GM19467 (cell line): ENCODE results near the gene SEMA3A.

Experiments
- ATAC-seq: cut with Tn5 transposase; IDR thresholded peaks from one replicate; pipeline ENCODE4 v1.9.1; 2021; ENCODE audit warnings: mild to moderate bottlenecking, moderate library complexity; ENCODE audit not compliant: unreplicated experiment

The SEMA3A gene

GRCh38 chr7:84113286-84113685 is 81.3 kb downstream of the SEMA3A start:
- ATAC-seq, result no peak

DNA sequence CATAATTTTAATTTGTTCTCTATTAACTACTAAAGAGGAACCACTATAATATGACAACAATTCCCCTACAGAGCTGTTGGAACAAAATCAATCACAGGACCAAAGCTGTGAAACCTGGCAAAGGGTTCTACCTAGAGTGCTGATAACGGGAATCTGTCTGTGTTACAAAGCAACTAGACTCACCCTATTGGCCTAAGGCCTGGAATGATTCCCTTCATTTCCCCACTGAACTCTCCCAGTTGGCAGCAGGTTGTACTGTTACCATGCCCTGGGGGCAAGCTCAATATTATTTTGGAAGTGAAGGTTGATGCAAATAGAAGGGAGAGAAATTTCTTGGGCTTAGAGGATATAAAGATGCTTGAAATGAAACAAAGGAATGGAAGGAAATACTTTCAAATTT is 81.8 kb downstream of the SEMA3A start:
- no peak for ATAC-seq

GRCh38 chr7:84111842-84112241 is 82.7 kb downstream of the SEMA3A start:
- ATAC-seq, result no peak

DNA sequence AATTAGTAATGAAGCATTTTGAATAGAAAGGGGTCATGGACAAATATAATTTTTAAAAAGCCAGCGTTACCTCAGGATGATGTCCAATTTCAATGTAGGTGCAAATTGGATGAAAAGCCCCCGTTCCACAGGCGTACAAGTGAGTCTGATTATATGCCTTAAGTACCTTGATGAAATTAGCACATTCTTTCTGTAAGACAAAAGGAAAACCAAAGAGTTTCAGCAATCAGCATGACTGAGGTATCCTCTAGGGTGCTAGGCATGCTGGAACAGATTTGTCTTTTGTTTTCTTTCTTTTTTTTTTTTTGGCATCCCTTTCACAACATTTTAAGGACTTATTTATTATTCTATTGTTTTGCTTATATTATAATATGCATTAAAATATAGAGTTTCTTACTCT is 84.2 kb downstream of the SEMA3A start:
- ATAC-seq, result no peak

- ATAC-seq, result no peak
Observed at GRCh38 chr7:84108787-84109186, 85.8 kb downstream of the SEMA3A start.

DNA sequence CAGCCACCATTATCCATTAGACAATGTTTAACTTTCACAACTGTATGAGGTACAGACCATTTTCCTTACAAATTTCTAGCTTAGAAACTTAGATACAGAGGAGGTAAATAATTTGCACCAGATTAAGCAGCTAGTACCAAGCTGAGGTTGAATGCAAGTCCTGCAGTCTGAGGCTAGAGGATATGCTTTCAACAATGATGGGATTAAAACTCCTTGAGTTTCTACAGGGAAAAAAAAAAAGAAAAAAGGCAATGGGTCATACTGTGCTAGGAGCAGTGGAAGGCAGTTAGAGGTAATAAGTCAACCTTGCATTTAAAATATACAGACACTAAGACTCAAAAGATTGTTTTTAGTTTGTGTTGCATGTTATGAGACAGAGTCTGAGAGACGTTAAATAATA is 86.5 kb downstream of the SEMA3A start:
- ATAC-seq, result no peak

GRCh38 chr7:84107259-84107658 is 87.3 kb downstream of the SEMA3A start:
- no peak for ATAC-seq

DNA sequence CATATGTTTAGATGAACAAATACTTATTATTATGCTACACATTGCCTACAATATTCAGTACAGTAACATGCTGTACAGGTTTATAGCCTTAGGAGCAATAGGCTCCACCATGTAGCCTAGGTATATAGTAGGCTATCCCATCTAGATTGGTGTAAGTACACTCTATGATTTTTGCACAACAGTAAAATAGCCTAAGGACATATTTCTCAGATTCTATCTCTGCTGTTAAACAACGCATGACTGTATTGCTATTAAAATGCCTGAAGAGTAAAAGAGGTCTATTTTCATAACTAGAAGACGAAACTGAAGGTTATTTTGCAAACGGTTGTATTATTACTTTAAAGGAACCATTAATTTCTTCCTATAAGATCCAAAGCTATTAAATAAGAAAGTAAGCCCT is 88.3 kb downstream of the SEMA3A start:
- ATAC-seq, result no peak

DNA sequence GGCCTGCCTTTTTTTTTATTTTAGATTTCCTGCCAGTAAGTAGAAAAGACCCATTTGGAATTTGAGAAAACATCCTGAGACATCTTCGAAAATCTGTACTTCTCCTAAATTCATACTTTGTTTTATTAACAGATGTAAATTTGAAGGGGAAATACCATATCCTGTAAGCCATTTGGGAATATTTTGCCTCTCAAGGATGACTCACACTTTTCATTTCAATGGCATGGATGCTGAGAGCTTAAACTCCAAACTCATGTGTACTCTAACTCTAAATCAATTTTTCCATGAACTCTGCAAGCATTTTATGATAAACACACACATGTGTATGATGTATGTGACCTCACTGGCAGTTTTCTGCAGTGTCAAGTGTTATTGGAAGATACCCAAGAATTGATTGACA is 89.0 kb downstream of the SEMA3A start:
- no peak for ATAC-seq

DNA sequence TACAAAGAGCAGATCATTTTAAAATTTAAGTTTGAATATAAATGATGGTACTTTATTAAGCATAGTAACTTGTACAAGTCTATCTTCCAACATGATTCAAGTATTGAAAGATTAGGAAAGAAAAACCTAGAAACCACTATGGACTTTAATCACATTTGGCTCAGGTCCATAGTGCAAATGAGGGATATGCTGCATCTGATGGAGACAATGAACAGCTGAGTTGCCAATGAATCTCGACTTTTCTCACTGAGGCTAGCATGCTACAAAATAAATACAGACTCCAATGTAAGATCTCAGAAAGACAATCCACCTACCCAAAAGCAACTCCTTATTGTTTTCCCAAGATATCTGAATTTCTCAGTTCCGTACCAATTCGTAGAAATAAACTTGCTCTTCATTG is 89.8 kb downstream of the SEMA3A start:
- ATAC-seq, result no peak

DNA sequence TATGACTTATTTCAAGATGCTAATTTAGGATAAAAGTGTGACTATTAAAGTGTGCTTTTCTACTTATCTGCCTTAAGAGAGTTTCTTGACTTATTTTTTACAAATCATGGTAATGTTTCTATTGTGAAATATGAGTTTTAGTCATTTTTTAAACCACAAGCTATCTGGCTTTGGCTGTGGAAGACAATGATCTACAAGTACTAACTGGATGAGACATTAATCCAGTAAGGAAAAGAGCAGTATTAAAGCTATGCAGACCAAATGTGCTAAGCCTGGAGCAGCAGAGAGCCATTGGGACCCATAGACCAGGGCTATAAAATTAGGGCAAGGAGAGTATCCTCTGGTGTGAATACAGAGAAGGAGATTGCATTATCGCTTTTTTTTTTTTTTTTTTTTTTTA is 92.4 kb downstream of the SEMA3A start:
- ATAC-seq, result no peak

GRCh38 chr7:84100866-84101265 is 93.7 kb downstream of the SEMA3A start:
- ATAC-seq, result no peak

GRCh38 chr7:84095971-84096370 is 98.6 kb downstream of the SEMA3A start:
- no peak for ATAC-seq

- no peak for ATAC-seq
Observed at GRCh38 chr7:84092207-84092606, 102.4 kb downstream of the SEMA3A start.

GRCh38 chr7:84091318-84091717 is 103.3 kb downstream of the SEMA3A start:
- no peak for ATAC-seq

- ATAC-seq, result no peak
Observed at GRCh38 chr7:84088802-84089201, 105.8 kb downstream of the SEMA3A start.

- no peak for ATAC-seq
Observed at GRCh38 chr7:84085998-84086397, 108.6 kb downstream of the SEMA3A start.

DNA sequence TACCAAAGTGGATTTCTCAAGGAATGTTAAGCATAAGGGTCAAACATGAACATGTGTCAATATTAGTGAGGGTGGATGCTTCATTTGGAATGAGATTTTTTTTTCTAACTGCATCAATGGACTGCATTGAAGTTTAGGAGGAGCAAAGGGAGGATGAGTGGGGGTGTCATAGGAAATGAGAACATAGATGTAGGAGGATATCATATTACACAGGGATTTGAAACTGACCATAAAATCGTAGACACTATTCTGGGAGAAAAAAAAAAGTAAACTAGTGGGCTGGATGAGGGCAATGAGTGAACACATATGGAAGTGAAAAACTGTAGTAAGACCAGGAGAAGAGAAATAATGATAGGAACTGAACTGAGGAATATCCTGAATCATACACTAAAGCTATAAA is 109.4 kb downstream of the SEMA3A start:
- ATAC-seq, result no peak

DNA sequence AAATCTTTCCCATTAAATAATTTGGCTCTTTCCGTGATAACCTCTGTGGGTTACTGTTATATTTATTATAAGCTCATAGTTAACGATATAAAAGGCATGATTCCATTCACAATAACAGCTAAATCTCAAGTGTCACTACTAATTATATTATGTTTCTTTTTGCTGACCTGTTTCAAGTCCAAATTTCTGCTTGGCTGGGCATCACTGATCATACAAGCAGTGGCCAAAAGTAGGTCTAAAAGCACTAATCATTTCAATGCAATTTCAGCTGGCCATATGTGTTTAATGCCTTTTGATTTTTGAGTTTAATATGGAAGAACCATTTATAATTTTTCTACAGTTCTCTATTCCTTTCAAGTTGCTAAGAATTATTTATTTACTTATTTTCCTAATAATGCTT is 110.7 kb downstream of the SEMA3A start:
- no peak for ATAC-seq

DNA sequence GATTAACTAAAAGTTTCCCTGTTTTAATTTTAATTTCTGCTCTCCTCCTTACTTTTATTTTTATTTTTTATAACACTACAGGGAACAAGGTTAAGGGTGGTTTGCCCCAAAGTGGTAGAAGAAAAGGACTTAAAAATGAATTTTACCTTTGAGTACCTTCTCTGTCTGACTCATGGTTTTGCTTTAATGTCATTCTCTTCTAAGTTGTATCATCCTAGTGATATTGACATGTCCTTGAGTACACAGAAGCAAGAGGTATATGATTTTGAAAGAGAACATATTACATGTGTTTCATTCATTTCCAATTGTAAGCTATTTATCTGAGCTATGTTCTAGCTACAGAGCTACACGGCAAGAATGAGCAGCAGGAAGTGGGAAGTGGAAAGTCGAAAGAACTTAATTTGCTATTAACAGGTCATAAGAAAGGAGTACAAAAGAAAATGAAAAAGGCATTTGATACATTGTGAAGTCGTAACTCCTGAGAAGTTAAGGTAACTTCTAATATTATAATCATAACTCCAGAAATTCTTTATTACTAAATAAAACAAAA is 112.5 kb downstream of the SEMA3A start:
- ATAC-seq, result no peak

GRCh38 chr7:84077336-84077735 is 117.3 kb downstream of the SEMA3A start:
- ATAC-seq, result no peak

GRCh38 chr7:84076219-84076618 is 118.4 kb downstream of the SEMA3A start:
- no peak for ATAC-seq

- no peak for ATAC-seq
Observed at GRCh38 chr7:84073186-84073875, 121.3 kb downstream of the SEMA3A start.
